ENCODE data around the gene TMA7.

DNA sequence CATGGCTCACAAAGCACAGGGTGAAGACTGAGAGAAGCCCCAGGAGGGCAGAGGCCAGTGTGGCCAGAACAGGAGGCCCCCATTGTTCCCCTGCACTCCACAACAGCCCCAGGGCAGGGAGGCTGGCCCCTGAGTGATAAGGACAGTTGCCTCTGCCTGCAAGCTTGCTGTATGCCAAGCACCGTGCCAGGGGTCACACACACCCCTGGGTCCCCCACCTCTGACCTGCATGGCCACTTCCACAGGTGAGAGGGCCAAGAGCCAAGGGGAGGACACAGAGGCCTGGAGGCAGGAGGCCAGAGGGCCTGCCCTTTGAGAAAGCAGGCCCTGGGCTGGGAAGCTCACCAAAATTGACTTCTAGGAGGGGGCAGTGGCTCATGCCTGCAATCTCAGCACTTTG lies 30.2 kb downstream of the TMA7 start:
- no peak for TF ChIP-seq HDAC2 (IDR thresholded peaks at IDR 0.05)
- TF ChIP-seq POLR2A (IDR thresholded peaks at IDR 0.05; ENCODE audit: low read length), result no peak
- TF ChIP-seq, protein P1, sequence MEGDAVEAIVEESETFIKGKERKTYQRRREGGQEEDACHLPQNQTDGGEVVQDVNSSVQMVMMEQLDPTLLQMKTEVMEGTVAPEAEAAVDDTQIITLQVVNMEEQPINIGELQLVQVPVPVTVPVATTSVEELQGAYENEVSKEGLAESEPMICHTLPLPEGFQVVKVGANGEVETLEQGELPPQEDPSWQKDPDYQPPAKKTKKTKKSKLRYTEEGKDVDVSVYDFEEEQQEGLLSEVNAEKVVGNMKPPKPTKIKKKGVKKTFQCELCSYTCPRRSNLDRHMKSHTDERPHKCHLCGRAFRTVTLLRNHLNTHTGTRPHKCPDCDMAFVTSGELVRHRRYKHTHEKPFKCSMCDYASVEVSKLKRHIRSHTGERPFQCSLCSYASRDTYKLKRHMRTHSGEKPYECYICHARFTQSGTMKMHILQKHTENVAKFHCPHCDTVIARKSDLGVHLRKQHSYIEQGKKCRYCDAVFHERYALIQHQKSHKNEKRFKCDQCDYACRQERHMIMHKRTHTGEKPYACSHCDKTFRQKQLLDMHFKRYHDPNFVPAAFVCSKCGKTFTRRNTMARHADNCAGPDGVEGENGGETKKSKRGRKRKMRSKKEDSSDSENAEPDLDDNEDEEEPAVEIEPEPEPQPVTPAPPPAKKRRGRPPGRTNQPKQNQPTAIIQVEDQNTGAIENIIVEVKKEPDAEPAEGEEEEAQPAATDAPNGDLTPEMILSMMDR (IDR thresholded peaks at IDR 0.05), result no peak
- no peak for TF ChIP-seq MAFK (IDR thresholded peaks at IDR 0.05; ENCODE audit: partially characterized antibody)
- no peak for TF ChIP-seq EP300 (IDR thresholded peaks at IDR 0.05)
- TF ChIP-seq RNF2 (IDR thresholded peaks at IDR 0.05; ENCODE audit: borderline replicate concordance, low read depth), result no peak
- no peak for TF ChIP-seq CHD2 (IDR thresholded peaks at IDR 0.05; ENCODE audit: low read length, partially characterized antibody)
